ENCODE measurements around the gene KRT14. TPM values are rescaled to one million over a fixed set of nuclear protein-coding genes. Genes with fewer than 3 reads are reported as not detected.
"Not testable (repeated sequence)": the region's sequence is repeated elsewhere in the genome, so short reads cannot be mapped to it uniquely, and the experiment has no call there.

The KRT14 gene
- total RNA-seq, 2 donors from 2014 or later: not detected

DNA sequence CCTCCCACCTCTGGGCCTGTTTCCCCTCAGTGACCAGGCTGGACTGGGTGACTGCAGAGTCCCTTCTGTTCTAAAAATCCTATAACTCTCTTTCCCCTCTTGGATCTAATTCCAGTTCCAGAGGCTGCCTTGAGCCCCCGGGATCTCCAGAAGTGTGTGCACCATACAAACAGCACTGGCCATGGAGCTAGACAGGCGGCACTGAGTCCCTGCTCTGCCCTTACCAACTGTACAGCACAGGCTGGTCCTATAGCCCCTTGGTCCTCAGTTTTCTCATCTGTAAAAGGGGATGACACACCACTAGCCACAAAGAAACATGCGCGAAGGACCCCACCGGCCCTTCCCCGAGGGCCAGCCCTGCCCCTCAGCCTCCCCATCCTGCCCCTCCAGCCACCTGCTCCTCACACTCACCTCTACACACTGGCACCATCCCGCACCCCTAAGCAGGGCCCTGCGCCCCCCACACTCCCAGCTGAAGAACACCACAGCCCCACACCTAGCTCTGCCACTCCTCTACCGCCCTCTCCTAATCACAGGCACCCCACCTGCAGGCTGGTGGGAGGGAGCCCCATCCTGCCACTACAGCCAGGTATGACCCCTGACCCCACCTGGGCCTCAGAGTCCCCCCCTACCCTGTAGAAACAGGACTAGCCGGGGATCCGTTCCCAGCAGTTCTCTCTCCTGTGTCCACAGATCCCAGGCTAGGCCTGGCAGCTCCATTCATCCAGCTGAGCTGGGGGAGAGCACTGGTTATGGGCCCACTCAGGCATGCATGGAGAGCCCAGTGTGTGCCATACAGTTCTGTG, 26.8 kb upstream of the KRT14 start:
- TF ChIP-seq, protein P1, sequence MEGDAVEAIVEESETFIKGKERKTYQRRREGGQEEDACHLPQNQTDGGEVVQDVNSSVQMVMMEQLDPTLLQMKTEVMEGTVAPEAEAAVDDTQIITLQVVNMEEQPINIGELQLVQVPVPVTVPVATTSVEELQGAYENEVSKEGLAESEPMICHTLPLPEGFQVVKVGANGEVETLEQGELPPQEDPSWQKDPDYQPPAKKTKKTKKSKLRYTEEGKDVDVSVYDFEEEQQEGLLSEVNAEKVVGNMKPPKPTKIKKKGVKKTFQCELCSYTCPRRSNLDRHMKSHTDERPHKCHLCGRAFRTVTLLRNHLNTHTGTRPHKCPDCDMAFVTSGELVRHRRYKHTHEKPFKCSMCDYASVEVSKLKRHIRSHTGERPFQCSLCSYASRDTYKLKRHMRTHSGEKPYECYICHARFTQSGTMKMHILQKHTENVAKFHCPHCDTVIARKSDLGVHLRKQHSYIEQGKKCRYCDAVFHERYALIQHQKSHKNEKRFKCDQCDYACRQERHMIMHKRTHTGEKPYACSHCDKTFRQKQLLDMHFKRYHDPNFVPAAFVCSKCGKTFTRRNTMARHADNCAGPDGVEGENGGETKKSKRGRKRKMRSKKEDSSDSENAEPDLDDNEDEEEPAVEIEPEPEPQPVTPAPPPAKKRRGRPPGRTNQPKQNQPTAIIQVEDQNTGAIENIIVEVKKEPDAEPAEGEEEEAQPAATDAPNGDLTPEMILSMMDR (IDR thresholded peaks at IDR 0.05): no peak
- H3K36me3 ChIP-seq: no peaks in the 10 kb centered on the region
- H3K27ac ChIP-seq: no peak overlapping the region
- no peaks in the 10 kb centered on the region for H3K4me1 ChIP-seq
- no peaks in the 10 kb centered on the region for H3K9me3 ChIP-seq
- no peaks in the 10 kb centered on the region for H3K27me3 ChIP-seq
- no peak overlapping the region for H3K9ac ChIP-seq (ENCODE audit: low read depth in 2 of 2, low read length in 2 of 2)
- no peak overlapping the region for H3K4me3 ChIP-seq
- intact Hi-C loops (cut with DNase I): no loop called here
- no peak for DNase-seq

DNA sequence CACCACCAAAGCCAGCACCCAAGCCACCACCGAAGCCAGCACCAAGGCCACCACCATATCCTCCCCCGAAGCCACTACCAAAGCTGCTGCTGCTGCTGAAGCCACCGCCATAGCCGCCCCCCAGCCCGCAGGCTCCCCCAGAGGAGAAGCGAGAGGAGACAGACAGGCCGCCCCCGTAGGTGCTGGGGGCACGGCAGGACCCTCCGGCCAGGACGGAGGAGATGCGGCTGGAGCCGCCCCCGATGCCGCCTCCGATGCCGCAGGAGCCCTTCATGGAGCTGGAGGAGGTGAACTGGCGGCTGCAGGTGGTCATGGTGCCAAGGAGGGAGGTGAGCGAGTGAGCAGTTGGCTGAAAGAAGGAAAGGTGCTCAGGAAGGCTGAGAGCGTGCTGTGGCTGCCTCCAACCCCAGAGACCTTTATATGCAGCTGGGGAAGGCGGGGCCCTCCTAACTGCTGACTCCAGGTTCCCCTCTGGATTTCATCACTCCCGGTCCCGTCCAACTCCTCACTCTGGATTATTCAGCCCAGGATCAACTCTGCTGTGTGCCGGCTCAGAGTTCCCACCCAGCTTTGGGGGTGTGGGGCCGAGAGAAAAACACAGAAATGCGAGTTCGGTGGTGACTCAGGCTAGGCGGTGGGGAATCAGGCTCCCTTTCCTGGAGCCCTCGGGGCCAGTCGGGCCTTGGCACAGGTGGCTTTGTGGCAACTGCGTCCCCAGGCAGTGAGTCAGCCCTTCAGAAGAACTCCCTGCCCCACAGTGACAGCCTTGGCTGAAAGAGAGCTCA, 25.9 kb upstream of the KRT14 start, which contains the start of gene KRT16:
TSS of gene KRT16 (minus strand) at position 392 of the 785 bp plus-strand sequence. CDS start at position 313, 79 bp downstream.
- H3K27me3 ChIP-seq; H3K27ac ChIP-seq; H3K4me3 ChIP-seq; H3K4me1 ChIP-seq; H3K9ac ChIP-seq (ENCODE audit: low read depth in 2 of 2, low read length in 2 of 2); H3K9me3 ChIP-seq; intact Hi-C loops (cut with DNase I); H3K36me3 ChIP-seq; DNase-seq: not testable (repeated sequence)

DNA sequence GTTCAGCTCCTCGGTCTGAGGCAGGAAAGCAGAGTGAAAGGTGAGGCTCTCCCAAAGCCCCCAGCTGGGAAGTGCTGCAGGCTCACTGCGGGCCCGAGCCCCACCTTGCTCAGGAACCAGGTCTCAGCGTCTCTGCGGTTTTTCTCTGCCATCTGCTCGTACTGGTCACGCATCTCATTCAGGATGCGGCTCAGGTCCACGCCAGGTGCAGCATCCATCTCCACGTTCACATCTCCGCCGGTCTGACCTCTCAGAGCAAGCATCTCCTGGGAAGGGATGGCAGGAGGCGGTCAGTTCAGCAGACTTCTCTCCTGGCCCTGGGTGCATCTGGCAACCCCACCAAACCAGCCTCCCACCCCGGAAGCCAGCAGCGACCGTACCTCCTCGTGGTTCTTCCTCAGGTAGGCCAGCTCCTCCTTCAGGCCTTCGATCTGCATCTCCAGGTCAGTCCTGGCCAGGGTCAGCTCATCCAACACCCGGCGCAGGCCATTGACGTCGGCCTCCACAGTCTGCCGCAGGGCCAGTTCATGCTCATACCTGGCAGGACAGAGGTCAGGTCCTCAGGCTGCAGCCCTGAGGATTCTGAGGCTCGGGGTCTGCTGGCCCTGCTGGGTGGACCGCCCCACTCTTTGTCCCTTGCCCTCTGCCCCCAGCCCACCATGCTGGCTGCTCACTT, 24.4 kb upstream of the KRT14 start:
- TF ChIP-seq, protein P1 (IDR thresholded peaks at IDR 0.05): no peak
- H3K9me3 ChIP-seq: no peaks in the 10 kb centered on the region
- no peaks in the 10 kb centered on the region for H3K27me3 ChIP-seq
- DNase-seq: no peak
- no peaks in the 10 kb centered on the region for H3K4me1 ChIP-seq
- no peak overlapping the region for H3K9ac ChIP-seq (ENCODE audit: low read depth in 2 of 2, low read length in 2 of 2)
- H3K4me3 ChIP-seq: no peak overlapping the region
- H3K27ac ChIP-seq: no peak overlapping the region
- no peaks in the 10 kb centered on the region for H3K36me3 ChIP-seq
- intact Hi-C loops (cut with DNase I): no loop called here

DNA sequence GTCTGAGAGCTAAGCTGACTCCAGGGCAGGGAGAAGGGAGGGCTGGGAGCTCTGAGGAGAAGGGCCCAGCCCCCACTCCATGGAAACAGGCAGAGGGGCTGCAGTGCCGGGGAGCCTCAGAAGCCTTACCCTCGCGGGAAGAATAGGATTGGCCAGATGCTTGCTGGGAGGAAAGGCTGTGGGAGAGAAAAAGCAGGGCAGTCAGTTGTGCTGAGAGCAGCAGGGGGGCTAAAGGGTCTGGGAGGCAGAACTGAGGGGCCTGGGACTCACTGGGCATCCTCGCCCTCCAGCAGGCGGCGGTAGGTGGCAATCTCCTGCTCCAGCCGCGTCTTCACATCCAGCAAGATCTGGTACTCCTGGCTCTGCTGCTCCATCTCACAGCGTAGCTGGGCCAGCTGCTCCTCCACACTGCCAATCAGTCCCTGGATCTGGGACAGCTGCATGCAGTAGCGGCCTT, 23.4 kb upstream of the KRT14 start:
- DNase-seq; H3K4me1 ChIP-seq; intact Hi-C loops (cut with DNase I); H3K4me3 ChIP-seq; H3K36me3 ChIP-seq; H3K9ac ChIP-seq (ENCODE audit: low read depth in 2 of 2, low read length in 2 of 2); H3K27ac ChIP-seq; H3K27me3 ChIP-seq; H3K9me3 ChIP-seq: not testable (repeated sequence)

DNA sequence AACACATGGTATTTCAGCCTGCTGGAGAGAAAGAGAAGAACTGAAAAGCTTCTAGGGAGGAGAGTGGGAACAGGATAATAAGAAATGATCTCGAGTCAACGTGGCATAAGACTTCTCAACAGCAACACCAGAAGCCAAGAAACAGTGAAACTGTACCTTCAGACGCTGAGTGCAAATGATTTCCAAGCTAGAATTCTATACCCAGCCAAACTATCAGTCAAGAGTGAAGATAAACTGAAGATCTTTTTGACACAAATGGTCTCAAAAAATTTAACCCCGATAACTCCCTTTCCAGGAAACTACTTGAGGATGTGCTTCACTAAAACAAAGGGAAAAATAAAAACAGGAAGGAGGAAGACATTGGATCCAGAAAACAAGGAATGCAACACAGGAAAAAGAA, 20.2 kb upstream of the KRT14 start:
- H3K36me3 ChIP-seq; H3K27me3 ChIP-seq; H3K4me3 ChIP-seq; H3K4me1 ChIP-seq; H3K27ac ChIP-seq; DNase-seq; H3K9ac ChIP-seq (ENCODE audit: low read depth in 2 of 2, low read length in 2 of 2); intact Hi-C loops (cut with DNase I); H3K9me3 ChIP-seq: not testable (repeated sequence)

DNA sequence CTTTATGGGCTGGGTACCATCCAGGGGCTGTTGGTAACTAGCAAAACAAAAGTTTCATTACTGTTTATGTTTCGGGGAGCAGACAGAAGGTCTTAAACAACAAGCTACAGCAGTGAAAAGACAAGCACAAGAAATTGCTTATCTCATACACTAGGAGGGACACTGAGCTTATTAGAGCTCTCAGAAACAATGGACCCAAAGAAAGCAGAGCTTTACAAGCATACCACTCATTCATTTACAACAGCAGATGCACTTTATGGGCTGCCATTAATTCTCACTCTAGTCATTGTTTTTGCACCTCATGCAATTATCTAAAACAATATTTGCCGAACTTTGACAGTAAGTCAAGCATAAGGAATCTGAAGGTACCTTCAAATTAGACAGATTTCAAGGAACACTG, 15.8 kb upstream of the KRT14 start:
- TF ChIP-seq, protein P1 (IDR thresholded peaks at IDR 0.05): no peak
- no peak overlapping the region for H3K27ac ChIP-seq
- no peaks in the 10 kb centered on the region for H3K36me3 ChIP-seq
- DNase-seq: no peak
- intact Hi-C loops (cut with DNase I): no loop called here
- no peaks in the 10 kb centered on the region for H3K4me1 ChIP-seq
- no peak overlapping the region for H3K4me3 ChIP-seq
- H3K27me3 ChIP-seq: no peaks in the 10 kb centered on the region
- H3K9me3 ChIP-seq: no peaks in the 10 kb centered on the region
- no peak overlapping the region for H3K9ac ChIP-seq (ENCODE audit: low read depth in 2 of 2, low read length in 2 of 2)

Data from colonic mucosa (tissue), 4 donors.